T-helper 2 cell treated with Interferon-gamma antibody and Interleukin-4, amounts not matched to agents 5 μg/mL and 100 μg/mL, for 36 hours (primary cell): Measurements from ENCODE around the gene ERCC2.
A peak's percentile ranks its signal among the peaks of the same experiment; 100 is the strongest.
"Not testable (repeated sequence)": the region's sequence is repeated elsewhere in the genome, so short reads cannot be mapped to it uniquely, and the experiment has no call there.

Source experiments
- DNase-seq: peaks from one replicate; pipeline ENCODE4 v3.0.0; 2021; ENCODE audit warnings: low spot score
- H3K27ac Mint-ChIP-seq: one replicate; pipeline ENCODE4 v1.8.0; 2021; ENCODE audit warnings: mild to moderate bottlenecking, mixed read lengths
- H3K27me3 Mint-ChIP-seq: one replicate; pipeline ENCODE4 v1.8.0; 2021; ENCODE audit warnings: low read depth, mixed read lengths
- H3K36me3 Mint-ChIP-seq: one replicate; pipeline ENCODE4 v1.8.0; 2021; ENCODE audit warnings: low read depth, mixed read lengths
- H3K4me1 Mint-ChIP-seq: one replicate; pipeline ENCODE4 v1.8.0; 2021; ENCODE audit warnings: low read depth, mixed read lengths
- H3K4me3 Mint-ChIP-seq: one replicate; pipeline ENCODE4 v1.8.0; 2022; ENCODE audit warnings: mild to moderate bottlenecking, moderate library complexity, mixed read lengths
- H3K9me3 Mint-ChIP-seq: one replicate; pipeline ENCODE4 v1.8.0; 2021; ENCODE audit warnings: mixed read lengths

The ERCC2 gene

DNA sequence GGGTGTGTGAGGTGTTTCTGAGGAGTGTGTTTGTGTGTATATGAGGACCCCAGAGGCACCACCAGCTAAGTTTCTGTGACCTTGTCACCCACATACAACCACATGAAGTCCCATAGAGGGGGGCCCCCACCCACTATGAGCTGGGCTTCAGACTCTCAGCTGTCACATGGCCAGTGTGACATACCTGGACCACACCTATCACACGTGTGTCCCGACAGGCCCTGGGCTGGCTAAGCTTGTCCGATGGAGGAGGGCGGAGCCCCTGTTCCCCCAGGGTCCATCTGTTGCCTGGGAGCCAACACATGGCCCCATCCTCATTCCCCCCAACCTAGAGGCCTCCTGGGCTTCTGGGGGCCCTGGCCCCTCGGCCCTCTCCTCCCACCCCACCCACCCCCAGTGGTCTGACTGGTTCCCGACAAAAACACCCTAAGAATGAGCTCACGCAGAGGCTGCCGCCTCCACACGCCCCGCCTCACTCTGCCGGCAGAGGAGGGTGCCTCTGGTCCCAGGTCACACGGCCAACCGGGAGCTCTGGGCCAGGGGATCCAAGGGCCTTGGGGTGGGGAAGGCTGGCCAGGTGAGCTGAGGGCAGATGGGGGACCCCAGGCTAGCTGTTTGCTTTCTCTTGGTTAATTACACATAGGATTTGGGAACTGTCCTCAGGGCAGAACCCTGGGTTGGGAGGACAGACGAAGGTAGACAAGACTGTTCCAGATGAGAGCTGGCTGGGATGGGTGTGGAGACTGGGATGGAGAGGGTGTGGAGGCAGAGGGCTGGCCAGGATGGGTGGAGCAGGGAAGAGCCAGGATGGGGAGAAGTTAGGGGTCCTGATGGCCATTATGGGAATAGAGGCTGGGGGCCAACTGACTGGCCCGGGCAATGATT is 25.5 kb downstream of the ERCC2 start:
- no peak overlapping the region for H3K4me3 Mint-ChIP-seq
- peaks cover 6% of the 10 kb centered on the region for H3K27me3 Mint-ChIP-seq
- H3K4me1 Mint-ChIP-seq = peaks cover 2% of the 10 kb centered on the region
- no peak for DNase-seq
- no peaks in the 10 kb centered on the region for H3K9me3 Mint-ChIP-seq
- no peaks in the 10 kb centered on the region for H3K36me3 Mint-ChIP-seq
- H3K27ac Mint-ChIP-seq = no peak overlapping the region

- no peak overlapping the region for H3K4me3 Mint-ChIP-seq
- H3K9me3 Mint-ChIP-seq = no peaks in the 10 kb centered on the region
- no peak overlapping the region for H3K27ac Mint-ChIP-seq
- peaks cover 7% of the 10 kb centered on the region for H3K4me1 Mint-ChIP-seq
- no peak for DNase-seq
- no peaks in the 10 kb centered on the region for H3K36me3 Mint-ChIP-seq
- peaks cover 9% of the 10 kb centered on the region for H3K27me3 Mint-ChIP-seq
Measured at GRCh38 chr19:45342911-45343310, 27.5 kb downstream of the ERCC2 start.

- no peak for DNase-seq
- no peaks in the 10 kb centered on the region for H3K9me3 Mint-ChIP-seq
- no peak overlapping the region for H3K4me3 Mint-ChIP-seq
- peaks cover 7% of the 10 kb centered on the region for H3K4me1 Mint-ChIP-seq
- peaks cover 13% of the 10 kb centered on the region for H3K27me3 Mint-ChIP-seq
- no peak overlapping the region for H3K27ac Mint-ChIP-seq
- no peaks in the 10 kb centered on the region for H3K36me3 Mint-ChIP-seq
Measured at GRCh38 chr19:45340899-45341453, 29.4 kb downstream of the ERCC2 start.

DNA sequence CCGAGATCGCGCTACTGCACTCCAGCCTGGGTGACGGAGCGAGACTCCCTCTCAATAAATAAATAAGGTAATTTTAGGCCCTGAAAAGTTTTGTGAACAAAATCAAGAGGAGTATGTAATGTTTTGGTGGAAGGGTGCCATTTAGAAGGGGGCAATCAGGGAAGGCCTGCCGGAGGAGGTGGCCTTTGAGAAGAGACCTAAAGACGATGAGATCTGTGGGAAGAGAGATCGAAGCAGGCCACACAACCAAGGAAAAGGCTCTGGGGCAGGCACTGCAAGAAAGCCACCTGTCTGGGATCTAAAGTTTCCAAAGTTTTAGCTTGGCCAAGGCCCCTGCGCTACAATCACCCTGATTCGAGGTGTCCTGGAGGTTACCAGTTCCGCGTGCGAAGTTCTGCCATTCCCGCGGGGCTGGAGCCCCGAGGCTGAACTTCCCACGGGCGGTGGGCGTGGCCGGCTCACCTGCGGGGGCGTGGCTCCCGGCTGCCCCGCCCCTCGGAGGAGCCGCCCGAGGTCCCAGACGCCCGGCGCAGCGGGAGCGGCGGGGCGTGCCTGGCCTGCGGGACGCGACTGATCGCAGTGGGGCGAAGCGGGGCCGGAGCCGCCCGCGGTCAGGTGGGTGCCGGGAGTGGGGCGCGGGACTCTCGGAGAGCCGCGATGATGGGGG is 30.0 kb downstream of the ERCC2 start, which contains the start of gene KLC3:
TSS of gene KLC3 (plus strand) at position 519 of the 667 bp plus-strand sequence. CDS start 4,792 bp downstream, outside the sequence.
- Mint-ChIP-seq H3K27me3 (peaks cover 13% of the 10 kb centered on the region), H3K4me1 (peaks cover 7% of the 10 kb centered on the region), H3K27ac (no peak within 1 kb of the TSS), H3K4me3 (peak within 1 kb of the TSS; percentile 55), H3K36me3 (no peaks in the 10 kb centered on the region), H3K9me3 (no peaks in the 10 kb centered on the region)
- DNase-seq = peak; percentile 36

- Mint-ChIP-seq H3K27me3 (peaks cover 13% of the 10 kb centered on the region), H3K4me3 (peak overlapping the region; percentile 55), H3K36me3 (no peaks in the 10 kb centered on the region), H3K9me3 (no peaks in the 10 kb centered on the region), H3K27ac (no peak overlapping the region), H3K4me1 (peaks cover 7% of the 10 kb centered on the region)
- DNase-seq = no peak
Measured at GRCh38 chr19:45339629-45340028, 30.7 kb downstream of the ERCC2 start.

DNA sequence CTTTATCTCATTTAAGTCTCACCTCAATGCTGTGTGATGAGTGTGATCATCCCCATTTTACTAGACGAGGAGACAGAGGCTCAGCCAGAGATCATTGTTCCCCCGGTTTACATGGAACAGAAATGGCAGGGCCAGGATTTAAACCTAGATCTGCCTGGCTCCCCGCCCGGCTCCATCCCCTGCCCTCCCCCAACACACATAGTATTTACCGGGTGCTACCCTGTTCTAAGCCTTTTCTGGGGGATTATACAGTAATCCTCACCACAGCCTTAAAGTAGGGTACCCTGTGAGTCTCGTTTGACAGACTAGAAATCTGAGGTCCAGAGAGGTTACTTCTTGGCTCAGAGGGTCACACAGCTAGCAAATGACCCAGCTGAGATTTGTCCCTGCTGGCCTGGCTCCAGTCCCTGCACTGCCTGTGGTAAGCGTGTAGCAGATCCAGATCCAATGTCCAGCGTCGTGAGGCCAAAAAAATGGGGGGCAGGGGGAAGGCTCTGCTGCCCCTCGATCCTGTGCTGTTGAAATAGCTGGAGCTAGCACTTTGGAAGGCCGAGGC is 33.6 kb downstream of the ERCC2 start:
- peaks cover 11% of the 10 kb centered on the region for H3K27me3 Mint-ChIP-seq
- peaks cover 7% of the 10 kb centered on the region for H3K4me1 Mint-ChIP-seq

GRCh38 chr19:45334881-45335280 is 35.5 kb downstream of the ERCC2 start:
- not testable (repeated sequence) for H3K4me3 Mint-ChIP-seq, H3K36me3 Mint-ChIP-seq, H3K27me3 Mint-ChIP-seq, H3K9me3 Mint-ChIP-seq, DNase-seq, H3K27ac Mint-ChIP-seq, H3K4me1 Mint-ChIP-seq

More for the DNA sequence above, 33.6 kb downstream of the ERCC2 start:
- DNase-seq = no peak
- Mint-ChIP-seq H3K36me3 (no peaks in the 10 kb centered on the region), H3K4me3 (no peak overlapping the region), H3K27ac (no peak overlapping the region), H3K9me3 (no peaks in the 10 kb centered on the region)

- no peak for DNase-seq
- Mint-ChIP-seq H3K9me3 (no peaks in the 10 kb centered on the region), H3K27me3 (peaks cover 7% of the 10 kb centered on the region), H3K27ac (no peak overlapping the region), H3K4me1 (peaks cover 4% of the 10 kb centered on the region), H3K4me3 (no peak overlapping the region), H3K36me3 (no peaks in the 10 kb centered on the region)
Measured at GRCh38 chr19:45333609-45334303, 36.6 kb downstream of the ERCC2 start.

DNA sequence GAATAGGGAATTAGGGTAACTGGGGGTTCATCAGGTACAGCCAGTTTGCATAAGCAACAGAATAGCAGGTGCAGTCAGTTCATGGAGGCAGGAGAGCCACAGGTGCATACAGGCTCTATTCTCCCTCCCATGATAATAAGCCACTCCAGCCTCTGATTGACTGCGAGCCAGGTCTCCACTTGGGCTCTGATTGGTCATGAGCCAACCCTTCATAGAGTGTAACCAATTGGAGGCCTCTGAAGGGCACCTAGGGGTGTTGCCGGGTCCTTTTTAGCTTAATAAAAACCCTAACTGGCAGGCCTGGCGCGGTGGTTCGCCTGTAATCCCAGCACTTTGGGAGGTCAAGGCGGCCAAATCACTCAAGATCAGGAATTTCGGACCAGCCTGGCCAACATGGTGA is 39.0 kb downstream of the ERCC2 start:
- peaks cover under 1% of the 10 kb centered on the region for H3K27me3 Mint-ChIP-seq
- DNase-seq = no peak
- no peak overlapping the region for H3K27ac Mint-ChIP-seq
- peaks cover under 1% of the 10 kb centered on the region for H3K4me1 Mint-ChIP-seq
- no peaks in the 10 kb centered on the region for H3K36me3 Mint-ChIP-seq
- no peaks in the 10 kb centered on the region for H3K9me3 Mint-ChIP-seq
- H3K4me3 Mint-ChIP-seq = no peak overlapping the region

- H3K27me3 Mint-ChIP-seq = peaks cover 16% of the 10 kb centered on the region
- no peak for DNase-seq
- H3K4me1 Mint-ChIP-seq = peaks cover 2% of the 10 kb centered on the region
- no peaks in the 10 kb centered on the region for H3K36me3 Mint-ChIP-seq
- no peaks in the 10 kb centered on the region for H3K9me3 Mint-ChIP-seq
- no peak overlapping the region for H3K27ac Mint-ChIP-seq
- no peak overlapping the region for H3K4me3 Mint-ChIP-seq
Measured at GRCh38 chr19:45327404-45328143, 42.8 kb downstream of the ERCC2 start.

DNA sequence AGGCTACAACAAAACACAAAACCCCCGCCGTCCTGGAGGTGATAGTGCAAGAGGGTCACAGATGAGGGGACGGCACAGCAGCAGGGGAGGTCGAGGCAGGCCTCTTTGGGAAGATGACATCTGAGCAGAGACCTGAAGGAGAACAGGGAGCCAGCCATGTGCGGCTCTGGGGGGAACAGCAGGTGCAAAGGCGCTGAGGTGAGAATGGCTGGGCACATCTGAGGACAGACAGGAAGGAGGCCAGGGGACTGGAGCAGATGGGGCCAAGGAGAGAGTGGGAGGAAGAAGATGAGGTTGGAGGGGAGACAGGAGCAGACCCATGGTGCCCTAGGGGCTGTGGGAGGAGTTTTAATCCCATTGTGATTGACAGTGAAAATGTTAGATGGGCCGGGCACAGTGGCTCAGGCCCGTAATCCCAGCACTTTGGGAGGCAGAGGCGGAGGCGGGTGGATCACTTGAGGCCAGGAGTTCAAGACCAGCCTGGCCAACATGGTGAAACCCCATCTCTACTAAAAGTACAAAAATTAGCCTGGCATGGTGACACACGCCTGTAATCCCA is 45.9 kb downstream of the ERCC2 start:
- Mint-ChIP-seq H3K9me3 (no peaks in the 10 kb centered on the region), H3K36me3 (no peaks in the 10 kb centered on the region), H3K4me3 (no peak overlapping the region), H3K27me3 (peaks cover 26% of the 10 kb centered on the region), H3K4me1 (peaks cover 2% of the 10 kb centered on the region), H3K27ac (no peak overlapping the region)
- no peak for DNase-seq

GRCh38 chr19:45323671-45324081 is 46.7 kb downstream of the ERCC2 start:
- Mint-ChIP-seq H3K4me1 (peaks cover 2% of the 10 kb centered on the region), H3K27me3 (peaks cover 26% of the 10 kb centered on the region), H3K9me3 (no peaks in the 10 kb centered on the region), H3K36me3 (no peaks in the 10 kb centered on the region), H3K27ac (no peak overlapping the region), H3K4me3 (no peak overlapping the region)
- no peak for DNase-seq
